ENCODE results near the gene SHH.

SHH gene

DNA sequence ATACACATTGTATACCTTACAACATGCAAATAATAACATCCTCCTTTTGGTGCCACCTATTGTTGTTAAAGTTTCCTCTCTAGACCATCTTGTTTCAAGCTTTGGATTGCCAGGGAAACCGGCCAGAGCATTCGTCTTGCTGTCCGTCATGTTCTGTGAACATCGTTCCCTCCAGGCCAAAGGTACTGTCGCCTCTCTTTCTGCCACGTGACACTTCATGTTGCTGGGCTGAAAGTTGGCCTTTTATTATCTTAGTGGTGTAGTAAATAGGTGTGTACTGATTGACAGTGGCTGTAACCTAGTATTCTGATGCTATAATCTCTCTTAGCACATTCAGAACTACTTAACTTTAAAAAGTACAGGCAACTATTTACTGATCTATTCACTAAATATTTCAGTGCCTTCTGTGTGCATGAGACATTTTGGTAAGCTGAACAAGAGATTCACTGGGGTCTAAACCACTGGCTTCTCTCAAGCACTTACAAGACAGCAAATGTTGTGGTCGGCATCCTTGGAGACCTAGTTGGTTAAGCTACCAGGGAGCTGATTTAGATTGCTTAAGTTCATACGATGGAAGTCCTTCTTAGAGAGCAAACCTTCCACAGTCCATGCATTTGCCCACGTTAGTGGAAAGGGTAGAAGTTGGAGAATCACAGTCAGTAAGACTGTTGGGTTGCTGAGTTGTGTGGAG is 52.4 kb downstream of the SHH start:
- TF ChIP-seq ZFX (IDR thresholded peaks at IDR 0.05) = no peak
- TF ChIP-seq, protein P1, sequence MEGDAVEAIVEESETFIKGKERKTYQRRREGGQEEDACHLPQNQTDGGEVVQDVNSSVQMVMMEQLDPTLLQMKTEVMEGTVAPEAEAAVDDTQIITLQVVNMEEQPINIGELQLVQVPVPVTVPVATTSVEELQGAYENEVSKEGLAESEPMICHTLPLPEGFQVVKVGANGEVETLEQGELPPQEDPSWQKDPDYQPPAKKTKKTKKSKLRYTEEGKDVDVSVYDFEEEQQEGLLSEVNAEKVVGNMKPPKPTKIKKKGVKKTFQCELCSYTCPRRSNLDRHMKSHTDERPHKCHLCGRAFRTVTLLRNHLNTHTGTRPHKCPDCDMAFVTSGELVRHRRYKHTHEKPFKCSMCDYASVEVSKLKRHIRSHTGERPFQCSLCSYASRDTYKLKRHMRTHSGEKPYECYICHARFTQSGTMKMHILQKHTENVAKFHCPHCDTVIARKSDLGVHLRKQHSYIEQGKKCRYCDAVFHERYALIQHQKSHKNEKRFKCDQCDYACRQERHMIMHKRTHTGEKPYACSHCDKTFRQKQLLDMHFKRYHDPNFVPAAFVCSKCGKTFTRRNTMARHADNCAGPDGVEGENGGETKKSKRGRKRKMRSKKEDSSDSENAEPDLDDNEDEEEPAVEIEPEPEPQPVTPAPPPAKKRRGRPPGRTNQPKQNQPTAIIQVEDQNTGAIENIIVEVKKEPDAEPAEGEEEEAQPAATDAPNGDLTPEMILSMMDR (conservative IDR thresholded peaks at IDR 0.05) = no peak
- no peak overlapping the region for H3K27ac ChIP-seq

DNA sequence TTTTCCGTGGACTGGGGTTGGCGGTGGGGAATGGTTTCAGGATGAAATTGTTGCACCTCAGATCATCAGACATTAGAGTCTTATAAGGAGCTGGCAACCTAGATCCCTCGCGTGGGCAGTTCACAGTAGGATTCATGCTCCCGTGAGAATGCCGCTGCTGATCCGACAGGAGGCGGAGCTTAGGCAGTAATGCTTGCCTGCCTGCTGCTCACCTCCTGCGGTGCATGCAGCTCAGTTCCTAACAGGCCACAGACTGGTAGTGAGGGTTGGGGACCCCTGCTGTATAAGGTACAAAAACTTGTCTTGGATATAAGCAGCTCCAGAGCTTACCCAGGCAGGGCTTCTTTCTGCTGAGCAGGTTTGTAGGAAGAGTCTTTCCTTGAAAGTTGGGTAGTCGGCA is 53.9 kb downstream of the SHH start:
- H3K27ac ChIP-seq = no peak overlapping the region
- TF ChIP-seq ZFX (IDR thresholded peaks at IDR 0.05) = no peak
- TF ChIP-seq, protein P1 (conservative IDR thresholded peaks at IDR 0.05) = no peak

DNA sequence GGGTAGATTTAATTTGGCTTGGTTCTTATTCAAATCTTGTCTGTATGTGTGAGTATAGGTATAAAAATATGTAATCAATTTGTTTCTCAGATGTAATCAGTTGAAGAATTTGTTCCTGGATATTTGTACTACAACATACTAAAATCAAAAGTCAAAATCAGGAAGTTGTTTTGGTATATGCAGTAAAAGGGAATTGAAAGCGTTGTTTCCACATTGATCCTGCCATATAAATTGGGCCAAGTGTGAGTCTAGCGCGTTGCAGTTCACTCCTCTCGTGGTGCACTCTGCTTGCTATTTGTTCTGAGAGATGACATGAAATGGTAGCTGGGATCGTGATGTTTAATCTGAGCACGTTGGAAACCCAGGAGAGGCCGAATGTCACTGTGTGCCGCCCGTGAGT is 55.9 kb downstream of the SHH start:
- H3K27ac ChIP-seq = no peak overlapping the region

DNA sequence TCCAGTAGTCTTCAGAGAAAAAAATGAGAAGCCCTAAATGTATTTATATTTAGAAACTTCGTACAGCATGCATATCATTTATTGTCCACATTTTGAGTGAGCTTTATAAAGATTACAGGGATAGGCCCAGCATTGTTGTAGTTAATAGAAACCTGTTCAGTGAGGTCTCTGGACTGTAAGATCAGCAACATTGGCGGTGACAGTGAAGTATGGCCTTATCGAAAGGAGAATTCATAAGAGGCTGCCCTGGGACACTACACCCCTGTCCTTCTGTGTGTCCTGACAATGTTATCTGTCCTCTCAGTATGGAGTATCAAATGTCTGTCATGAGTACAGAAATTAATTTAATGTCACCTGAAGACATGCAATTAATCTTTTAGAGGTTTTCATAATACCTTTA is 57.2 kb downstream of the SHH start:
- TF ChIP-seq, protein P1 (conservative IDR thresholded peaks at IDR 0.05) = no peak
- no peak for TF ChIP-seq ZFX (IDR thresholded peaks at IDR 0.05)

More for the DNA sequence above, 55.9 kb downstream of the SHH start:
- no peak for TF ChIP-seq ZFX (IDR thresholded peaks at IDR 0.05)
- TF ChIP-seq, protein P1 (conservative IDR thresholded peaks at IDR 0.05) = no peak

DNA sequence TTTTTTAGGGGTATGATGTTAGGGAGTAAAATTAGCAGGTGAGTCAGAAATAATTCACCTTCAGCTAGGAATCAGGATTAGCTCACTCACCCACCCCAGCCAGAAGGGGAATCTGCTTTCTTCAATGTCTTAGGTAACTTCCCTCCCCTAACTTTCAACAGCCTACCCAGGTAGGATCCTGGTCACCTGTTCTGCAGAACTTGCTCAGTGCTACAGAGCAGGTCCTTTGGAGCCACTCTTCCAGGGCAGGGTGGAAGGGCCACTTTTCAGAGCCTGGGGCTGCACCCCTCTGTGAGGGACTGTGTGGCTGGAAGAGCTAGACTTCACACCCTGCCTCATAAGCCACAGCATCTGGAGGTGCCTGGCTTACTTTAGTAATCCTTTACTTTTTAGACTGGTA is 58.1 kb downstream of the SHH start:
- no peak for TF ChIP-seq ZFX (IDR thresholded peaks at IDR 0.05)
- TF ChIP-seq, protein P1 (conservative IDR thresholded peaks at IDR 0.05) = no peak
- H3K27ac ChIP-seq = no peak overlapping the region

More for the DNA sequence above, 57.2 kb downstream of the SHH start:
- no peak overlapping the region for H3K27ac ChIP-seq

DNA sequence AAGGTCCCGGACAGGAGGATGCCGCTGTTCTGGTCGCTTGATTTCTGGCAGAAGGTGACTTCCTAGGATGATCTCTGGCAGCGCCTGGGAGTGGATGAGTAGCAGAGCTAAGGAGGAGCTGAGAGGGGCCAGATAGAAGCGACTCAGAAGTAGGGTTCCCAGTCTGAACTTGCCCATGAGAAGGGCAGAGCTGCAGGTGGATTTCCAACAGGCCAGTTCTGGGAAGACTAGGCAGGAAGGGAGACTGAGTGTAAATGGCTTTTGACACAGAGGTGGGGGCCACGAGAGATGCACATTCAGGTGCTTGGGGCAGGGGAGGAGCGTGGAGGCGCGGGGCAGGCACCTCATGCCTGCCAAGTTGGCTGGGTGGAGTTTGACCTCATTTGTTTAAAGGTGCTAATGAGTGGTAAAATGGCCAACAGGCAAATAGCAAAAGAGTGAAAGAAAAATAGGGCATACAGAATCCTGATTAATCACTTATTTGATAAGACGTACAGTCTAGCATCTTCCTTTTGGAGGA is 58.8 kb downstream of the SHH start:
- no peak overlapping the region for H3K27ac ChIP-seq
- TF ChIP-seq, protein P1 (conservative IDR thresholded peaks at IDR 0.05) = no peak
- TF ChIP-seq ZFX (IDR thresholded peaks at IDR 0.05) = no peak

DNA sequence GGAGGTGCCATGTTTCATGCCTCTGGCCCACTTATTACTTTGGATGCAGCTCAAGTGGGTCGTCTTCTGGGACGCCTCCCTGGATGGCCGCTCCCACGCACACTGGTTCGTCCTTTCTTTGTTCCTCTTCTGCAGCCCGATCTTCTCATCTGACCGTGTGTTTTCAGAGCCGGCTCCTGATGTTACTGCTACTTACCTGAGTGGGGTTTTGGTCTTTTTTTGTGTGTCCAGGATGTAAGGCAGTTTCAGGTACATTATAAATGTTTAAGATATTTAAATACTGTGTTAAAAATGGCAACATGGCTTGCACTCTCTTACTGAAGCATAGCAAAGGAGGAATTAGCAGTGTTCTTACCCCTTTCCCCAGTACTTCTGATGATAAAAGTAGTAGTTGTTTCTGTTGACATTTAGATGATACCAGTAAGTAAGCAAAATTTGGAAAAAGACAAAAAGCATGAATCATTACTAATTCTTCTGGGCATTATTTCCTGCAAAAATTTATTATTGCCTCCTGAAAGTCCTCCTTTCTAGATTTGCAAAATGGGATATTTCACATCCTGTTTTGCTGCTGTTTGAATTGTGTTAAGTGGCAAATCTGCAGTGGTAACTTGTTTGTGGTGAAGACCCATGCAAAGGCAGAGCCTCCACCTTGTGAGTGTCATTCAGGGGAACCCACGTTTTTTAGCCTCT is 59.4 kb downstream of the SHH start:
- no peak overlapping the region for H3K27ac ChIP-seq
- TF ChIP-seq, protein P1 (conservative IDR thresholded peaks at IDR 0.05) = no peak
- no peak for TF ChIP-seq ZFX (IDR thresholded peaks at IDR 0.05)

Data from C4-2B (cell line).